Activated CD8-positive, alpha-beta memory T cell treated with anti-CD3 and anti-CD28 coated beads for 1 hour (primary cell): Measurements from ENCODE around the gene BRD1.
"Not testable (repeated sequence)": the region's sequence is repeated elsewhere in the genome, so short reads cannot be mapped to it uniquely, and the experiment has no call there.

Experiments
- DNase-seq, 2 donors: peaks; one replicate each; pipeline ENCODE4 v3.0.0-alpha.2; 2020; ENCODE audit warnings: low read depth in 1 of 2; ENCODE audit errors: extremely low read depth in 1 of 2

BRD1 gene

GRCh38 chr22:49771266-49772065, 56.2 kb downstream of the BRD1 start:
- DNase-seq = no peak

DNA sequence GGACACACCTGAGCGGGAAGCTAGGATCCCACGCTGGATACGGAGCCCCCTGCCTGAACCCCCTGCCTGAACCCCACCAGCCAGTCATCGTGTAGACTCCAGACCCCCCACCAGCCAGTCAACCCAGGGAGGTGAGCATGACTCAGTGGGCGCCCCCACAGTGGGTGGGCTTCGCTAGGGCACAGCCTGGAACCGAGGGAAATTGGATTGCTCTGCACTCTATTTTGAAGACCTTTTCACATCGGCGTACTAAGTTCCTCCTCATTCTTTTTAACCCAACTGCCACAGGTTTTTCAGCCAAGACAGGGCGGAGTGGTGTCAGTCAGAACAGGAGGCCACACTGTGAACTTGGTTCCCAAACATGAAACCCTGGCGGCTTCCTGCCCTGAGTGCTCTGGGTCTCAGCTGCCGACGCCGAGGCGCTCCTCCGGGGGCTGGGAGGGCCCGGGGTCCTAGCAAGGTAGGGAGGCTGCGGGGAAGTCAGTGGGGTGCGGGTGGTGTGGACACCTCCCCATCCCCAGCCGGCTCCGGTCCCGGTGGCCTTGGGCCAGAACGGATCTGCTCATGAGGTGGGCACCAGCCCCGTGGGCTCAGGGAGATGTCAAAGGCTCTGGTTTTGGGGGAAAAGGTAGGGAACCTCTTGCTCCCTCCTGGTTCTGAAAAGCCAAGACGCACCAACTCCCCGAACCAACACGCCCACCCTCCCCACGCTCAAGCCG, 57.0 kb downstream of the BRD1 start:
- DNase-seq = no peak

DNA sequence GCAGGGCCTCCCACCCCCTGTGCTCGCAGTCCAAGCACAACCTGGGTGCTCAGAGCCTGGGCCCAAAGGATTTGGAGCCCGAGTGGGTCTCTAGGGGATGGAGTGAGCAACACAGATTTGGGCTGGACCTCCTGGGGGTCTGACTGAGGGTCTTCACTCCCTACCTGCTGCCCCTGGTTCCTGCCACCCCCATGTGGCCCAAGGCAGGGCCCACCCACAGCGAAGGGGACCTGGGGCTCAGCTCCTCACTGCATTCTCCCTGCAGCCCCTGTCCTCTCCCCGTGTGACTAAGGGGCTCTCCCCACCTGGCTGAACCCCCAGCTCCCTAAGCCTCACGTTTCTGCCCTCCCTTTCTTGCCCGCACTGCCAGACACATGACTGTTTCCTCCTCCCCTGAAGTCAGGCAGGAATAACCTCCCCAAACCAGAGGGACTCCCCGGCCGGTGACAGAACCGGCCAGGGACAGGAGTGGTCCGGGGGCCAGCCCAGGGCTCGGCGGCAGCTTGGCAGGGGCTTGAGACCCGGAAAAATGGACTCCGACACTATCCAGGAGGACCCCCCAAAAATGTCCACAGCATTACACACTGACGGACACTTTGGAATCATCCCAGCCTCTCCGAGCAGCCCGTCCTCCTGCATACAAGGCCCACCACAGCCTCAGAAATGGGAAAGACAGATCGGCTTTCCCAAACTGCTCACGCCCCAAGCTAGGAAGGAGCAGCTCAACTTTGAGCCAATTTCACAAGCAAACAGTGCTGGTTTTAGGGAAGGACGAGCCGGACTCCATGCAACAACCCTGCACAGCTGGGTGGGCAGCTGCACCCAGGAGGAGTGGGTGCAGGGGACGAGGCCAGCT, 57.8 kb downstream of the BRD1 start:
- DNase-seq = no peak

GRCh38 chr22:49768951-49769690, 58.6 kb downstream of the BRD1 start:
- no peak for DNase-seq

- no peak for DNase-seq
These were observed 59.4 kb downstream of the BRD1 start for GRCh38 chr22:49768077-49768910.

DNA sequence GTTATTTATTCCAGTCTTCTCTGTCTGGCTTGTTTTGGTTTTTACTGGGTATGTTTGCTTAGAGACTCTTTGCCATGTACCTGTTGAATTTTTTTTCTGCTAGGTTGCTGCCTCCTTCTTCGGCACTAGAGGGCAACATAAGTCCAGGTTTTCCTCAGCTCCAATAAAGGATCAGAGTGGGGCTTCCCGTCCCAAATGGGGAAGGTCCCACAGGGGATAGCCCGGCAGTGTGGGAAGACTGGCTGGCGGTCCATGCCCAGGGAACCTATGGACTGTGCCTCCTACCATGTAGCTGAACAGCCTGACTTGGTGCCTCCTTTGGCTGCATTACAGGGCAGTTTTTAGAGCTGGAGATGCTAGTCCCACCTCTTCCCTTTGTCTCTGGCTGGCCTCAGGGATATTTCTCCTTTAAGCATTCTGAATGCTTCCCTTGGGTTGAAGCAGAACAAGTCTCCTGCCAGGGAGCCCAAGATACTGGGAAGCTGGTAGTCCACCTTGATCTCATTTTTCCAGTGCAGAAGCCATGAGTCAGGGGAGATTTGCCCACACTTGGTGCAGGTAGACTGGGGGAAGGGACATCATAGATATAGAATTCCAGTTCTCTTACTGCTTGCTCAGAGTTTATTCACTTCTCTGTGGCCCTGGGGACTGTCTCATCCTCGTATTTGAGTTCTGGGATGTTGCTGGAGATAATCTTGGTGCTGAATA, 60.2 kb downstream of the BRD1 start:
- DNase-seq = no peak

GRCh38 chr22:49765951-49766350, 61.7 kb downstream of the BRD1 start:
- DNase-seq = no peak

DNA sequence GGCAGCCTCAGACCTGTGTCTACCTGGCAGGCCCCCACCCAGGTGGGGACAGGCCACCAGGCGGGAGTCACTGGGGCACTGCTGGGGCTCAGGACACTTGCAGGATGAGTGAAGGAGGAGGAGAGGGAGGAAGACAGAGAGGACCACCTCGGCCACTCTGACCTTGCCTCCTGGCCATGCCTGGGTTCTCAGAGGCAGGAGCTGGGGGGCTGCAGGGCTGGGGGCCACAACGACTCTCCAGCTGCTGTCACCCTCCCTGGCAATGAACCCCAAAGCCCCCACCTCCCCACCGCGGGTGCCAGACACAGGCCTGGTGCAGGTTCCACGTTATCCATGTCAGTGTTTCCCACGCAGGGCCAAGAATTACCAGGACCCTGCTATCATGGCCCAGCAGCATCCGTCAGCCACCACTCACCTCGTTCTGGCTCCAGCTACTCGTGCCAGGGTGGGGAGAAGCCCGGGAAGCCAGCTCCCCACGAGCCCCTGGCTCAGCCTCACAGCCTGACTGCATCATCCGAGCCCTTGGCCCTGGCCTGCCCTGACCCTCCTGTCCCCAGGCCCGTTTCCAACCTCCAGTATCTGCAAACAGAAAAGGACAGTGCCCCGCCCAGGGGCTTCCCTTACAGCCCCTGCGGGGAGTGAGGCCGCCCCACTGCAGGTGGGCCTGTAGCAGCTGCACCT, 62.4 kb downstream of the BRD1 start:
- no peak for DNase-seq

GRCh38 chr22:49764127-49764581, 63.5 kb downstream of the BRD1 start:
- DNase-seq = no peak

DNA sequence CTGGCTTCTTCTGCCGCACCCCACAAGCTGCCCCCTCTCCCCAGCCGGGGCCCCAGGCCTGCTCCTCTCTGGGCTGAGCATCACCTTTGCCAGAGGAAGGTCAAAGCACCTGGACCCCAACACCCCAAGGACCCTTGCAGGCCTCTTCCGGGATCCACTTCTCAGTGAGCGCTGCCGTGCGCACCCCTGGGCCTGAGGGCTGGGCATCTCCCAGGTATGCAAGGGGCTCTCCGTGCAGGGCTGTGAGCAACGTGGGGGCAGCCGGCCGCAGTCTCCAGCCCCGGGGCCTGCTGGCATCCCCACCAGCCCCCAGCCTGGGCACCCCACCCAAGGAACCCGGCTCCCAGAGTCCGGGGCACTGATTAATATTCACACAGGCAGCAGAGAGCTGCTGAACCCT, 64.0 kb downstream of the BRD1 start:
- no peak for DNase-seq

- no peak for DNase-seq
These were observed 64.5 kb downstream of the BRD1 start for GRCh38 chr22:49763138-49763537.

GRCh38 chr22:49762571-49762970, 65.1 kb downstream of the BRD1 start:
- DNase-seq = not testable (repeated sequence)

DNA sequence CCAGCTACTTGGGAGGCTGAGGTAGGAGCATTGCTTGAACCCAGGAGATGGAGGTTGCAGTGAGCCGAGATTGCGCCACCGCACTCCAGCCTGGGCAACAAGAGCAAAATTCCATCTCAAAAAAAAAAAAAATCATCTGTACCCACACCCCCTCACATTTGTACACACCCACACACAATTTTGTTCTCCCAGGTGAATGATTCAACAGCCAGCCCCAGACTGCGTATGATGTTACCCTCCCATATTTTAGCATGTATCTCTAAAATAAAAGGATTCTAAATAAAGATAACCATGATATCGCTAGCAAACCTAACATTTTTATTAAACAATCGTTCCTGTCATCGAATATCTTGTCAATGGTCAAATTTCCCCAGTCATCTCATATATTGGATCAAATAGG, 65.8 kb downstream of the BRD1 start:
- DNase-seq = no peak

DNA sequence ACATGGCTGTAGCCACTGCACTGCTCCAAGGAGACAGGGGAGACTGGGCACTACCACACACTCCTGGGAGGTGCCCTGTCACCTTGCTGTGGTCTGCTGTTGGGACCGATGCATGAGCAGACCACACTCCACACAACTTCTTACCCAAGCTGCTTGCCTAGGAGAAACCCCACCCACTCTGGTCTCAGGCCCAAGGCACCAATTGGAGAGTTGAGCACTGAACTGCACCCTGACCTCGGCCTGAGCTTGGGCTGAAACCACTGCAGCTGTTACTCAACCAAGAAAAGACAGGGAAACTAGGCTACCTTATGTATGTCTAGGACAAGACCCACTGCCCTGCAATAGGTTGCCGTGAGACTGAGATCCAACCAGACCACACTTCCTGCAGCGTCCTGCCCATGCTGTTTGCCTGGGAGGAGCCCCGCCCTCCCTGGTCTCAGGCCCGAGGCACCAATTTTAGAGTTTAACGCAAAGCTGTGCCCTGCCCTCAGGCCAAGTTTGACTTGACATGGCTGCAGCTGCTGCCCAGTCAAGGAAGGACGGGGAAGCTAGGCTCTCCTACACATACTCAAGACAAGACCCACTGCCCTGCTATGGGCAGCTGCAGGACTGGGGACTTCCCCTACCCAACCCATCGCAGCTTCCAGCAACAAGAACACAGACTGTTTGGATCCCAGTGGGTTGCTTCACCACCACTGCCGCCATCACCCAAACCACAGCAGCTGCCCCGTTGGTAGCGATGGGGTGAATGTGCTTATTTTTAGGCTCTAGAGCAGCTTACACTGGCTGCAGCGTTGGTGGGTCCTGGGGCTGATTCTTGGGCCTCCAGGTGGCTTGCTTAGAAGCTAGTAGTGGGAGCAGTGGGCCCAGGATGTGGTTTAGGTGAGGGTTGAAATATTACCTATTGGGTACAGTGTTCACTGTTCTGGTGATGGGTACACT, 66.8 kb downstream of the BRD1 start:
- no peak for DNase-seq

- DNase-seq = no peak
These were observed 67.4 kb downstream of the BRD1 start for GRCh38 chr22:49760280-49760629.

- no peak for DNase-seq
These were observed 71.0 kb downstream of the BRD1 start for GRCh38 chr22:49756676-49757075.

DNA sequence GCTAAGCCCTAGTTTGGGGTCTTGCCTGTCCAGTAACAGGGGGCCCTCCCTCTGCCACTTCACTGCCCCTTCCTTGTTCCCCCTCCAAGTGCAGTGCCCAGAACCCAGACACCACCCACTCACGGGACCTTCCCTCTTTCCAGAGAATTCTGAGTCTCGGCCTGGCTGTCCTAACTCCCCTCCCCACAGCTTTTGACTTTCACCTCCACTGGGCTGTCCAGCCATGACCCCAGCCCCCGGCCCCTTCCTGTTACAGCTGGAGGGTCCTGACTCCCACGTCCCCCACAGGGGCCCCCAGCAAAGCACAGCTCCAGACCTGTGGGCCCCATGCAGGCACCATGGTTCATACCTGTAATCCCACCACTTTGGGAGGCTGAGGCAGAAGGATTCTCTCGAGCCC, 71.5 kb downstream of the BRD1 start:
- DNase-seq = no peak

GRCh38 chr22:49755631-49756001, 72.1 kb downstream of the BRD1 start:
- no peak for DNase-seq
